ENCODE measurements around the gene ATP6V0B. TPM values are rescaled to one million over a fixed set of nuclear protein-coding genes. Genes with fewer than 3 reads are reported as not detected.

ATP6V0B gene
- total RNA-seq, 1 donor from 2014 or later, result 123 TPM

DNA sequence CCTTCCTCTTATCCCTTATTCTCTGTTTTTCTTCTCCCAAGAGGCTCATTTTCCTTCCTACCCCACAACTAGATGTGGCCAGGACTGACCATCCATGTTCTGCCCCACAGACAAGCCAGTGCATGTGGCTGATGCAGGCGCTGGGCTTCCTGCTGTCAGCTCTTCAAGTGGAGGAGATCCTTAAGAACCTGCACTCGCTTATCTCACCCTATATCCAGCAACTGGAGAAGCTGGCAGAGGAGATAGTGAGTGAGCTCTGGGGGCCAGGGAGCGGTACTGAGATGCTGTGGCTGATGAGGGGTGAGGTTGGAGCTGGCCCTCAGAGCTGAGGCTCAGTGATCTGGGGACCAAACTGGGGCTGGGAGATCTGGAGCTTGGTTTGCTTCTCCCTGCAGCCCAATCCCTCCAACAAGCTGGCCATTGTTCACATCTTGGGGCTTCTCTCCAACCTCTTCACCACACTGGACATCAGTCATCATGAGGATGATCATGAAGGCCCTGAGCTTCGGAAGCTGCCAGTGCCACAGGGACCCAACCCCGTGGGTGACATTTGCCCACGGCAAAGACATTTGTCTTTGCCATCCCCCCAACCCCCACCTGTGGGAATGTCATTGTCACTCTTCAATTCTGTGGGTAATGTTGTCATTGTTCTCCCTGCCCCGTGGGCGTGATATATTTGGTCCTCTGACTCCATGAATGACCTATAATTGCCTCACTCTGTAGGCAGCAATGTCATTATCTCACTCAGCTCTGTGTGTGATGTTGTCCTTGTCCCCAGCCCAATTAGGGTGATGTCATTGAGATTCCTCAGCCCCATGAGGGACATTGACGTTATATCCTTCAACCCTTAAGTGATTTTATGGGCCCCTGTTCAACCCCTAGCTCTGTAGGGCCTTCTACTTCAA, 16.2 kb upstream of the ATP6V0B start:
- Mint-ChIP-seq H3K36me3 (ENCODE audit: low read depth) (peaks cover 28% of the 10 kb centered on the region), H3K4me1 (ENCODE audit: low read depth) (no peaks in the 10 kb centered on the region), H3K27ac (ENCODE audit: unreplicated experiment) (no peak overlapping the region), H3K27me3 (ENCODE audit: low read depth) (no peaks in the 10 kb centered on the region), H3K4me3 (ENCODE audit: unreplicated experiment) (no peak overlapping the region), H3K9me3 (ENCODE audit: low read depth) (no peaks in the 10 kb centered on the region)
- DNase-seq (ENCODE audit: low spot score), result no peak
- TF ChIP-seq, protein P1, sequence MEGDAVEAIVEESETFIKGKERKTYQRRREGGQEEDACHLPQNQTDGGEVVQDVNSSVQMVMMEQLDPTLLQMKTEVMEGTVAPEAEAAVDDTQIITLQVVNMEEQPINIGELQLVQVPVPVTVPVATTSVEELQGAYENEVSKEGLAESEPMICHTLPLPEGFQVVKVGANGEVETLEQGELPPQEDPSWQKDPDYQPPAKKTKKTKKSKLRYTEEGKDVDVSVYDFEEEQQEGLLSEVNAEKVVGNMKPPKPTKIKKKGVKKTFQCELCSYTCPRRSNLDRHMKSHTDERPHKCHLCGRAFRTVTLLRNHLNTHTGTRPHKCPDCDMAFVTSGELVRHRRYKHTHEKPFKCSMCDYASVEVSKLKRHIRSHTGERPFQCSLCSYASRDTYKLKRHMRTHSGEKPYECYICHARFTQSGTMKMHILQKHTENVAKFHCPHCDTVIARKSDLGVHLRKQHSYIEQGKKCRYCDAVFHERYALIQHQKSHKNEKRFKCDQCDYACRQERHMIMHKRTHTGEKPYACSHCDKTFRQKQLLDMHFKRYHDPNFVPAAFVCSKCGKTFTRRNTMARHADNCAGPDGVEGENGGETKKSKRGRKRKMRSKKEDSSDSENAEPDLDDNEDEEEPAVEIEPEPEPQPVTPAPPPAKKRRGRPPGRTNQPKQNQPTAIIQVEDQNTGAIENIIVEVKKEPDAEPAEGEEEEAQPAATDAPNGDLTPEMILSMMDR (IDR thresholded peaks at IDR 0.05), result no peak

GRCh38 chr1:43960798-43961197, 14.0 kb upstream of the ATP6V0B start:
- H3K4me1 Mint-ChIP-seq (ENCODE audit: low read depth), result no peaks in the 10 kb centered on the region
- H3K36me3 Mint-ChIP-seq (ENCODE audit: low read depth), result peaks cover 28% of the 10 kb centered on the region
- no peak for DNase-seq (ENCODE audit: low spot score)
- TF ChIP-seq, protein P1 (IDR thresholded peaks at IDR 0.05), result no peak
- no peaks in the 10 kb centered on the region for H3K27me3 Mint-ChIP-seq (ENCODE audit: low read depth)
- no peak overlapping the region for H3K4me3 Mint-ChIP-seq (ENCODE audit: unreplicated experiment)
- no peak overlapping the region for H3K27ac Mint-ChIP-seq (ENCODE audit: unreplicated experiment)
- H3K9me3 Mint-ChIP-seq (ENCODE audit: low read depth), result no peaks in the 10 kb centered on the region

- H3K4me3 Mint-ChIP-seq (ENCODE audit: unreplicated experiment), result no peak overlapping the region
- DNase-seq (ENCODE audit: low spot score), result no peak
Measured at GRCh38 chr1:43961692-43962091, 13.1 kb upstream of the ATP6V0B start.

GRCh38 chr1:43962324-43962723, 12.4 kb upstream of the ATP6V0B start:
- Mint-ChIP-seq H3K36me3 (ENCODE audit: low read depth) (peaks cover 27% of the 10 kb centered on the region), H3K27me3 (ENCODE audit: low read depth) (no peaks in the 10 kb centered on the region), H3K27ac (ENCODE audit: unreplicated experiment) (no peak overlapping the region), H3K4me1 (ENCODE audit: low read depth) (no peaks in the 10 kb centered on the region), H3K4me3 (ENCODE audit: unreplicated experiment) (no peak overlapping the region), H3K9me3 (ENCODE audit: low read depth) (no peaks in the 10 kb centered on the region)
- TF ChIP-seq, protein P1 (IDR thresholded peaks at IDR 0.05), result no peak
- DNase-seq (ENCODE audit: low spot score), result no peak

More at GRCh38 chr1:43961692-43962091, 13.1 kb upstream of the ATP6V0B start:
- Mint-ChIP-seq H3K36me3 (ENCODE audit: low read depth) (peaks cover 29% of the 10 kb centered on the region), H3K27me3 (ENCODE audit: low read depth) (no peaks in the 10 kb centered on the region), H3K4me1 (ENCODE audit: low read depth) (no peaks in the 10 kb centered on the region), H3K9me3 (ENCODE audit: low read depth) (no peaks in the 10 kb centered on the region), H3K27ac (ENCODE audit: unreplicated experiment) (no peak overlapping the region)
- TF ChIP-seq, protein P1 (IDR thresholded peaks at IDR 0.05), result no peak

- peaks cover 27% of the 10 kb centered on the region for H3K36me3 Mint-ChIP-seq (ENCODE audit: low read depth)
- H3K27me3 Mint-ChIP-seq (ENCODE audit: low read depth), result no peaks in the 10 kb centered on the region
Measured at GRCh38 chr1:43963006-43963405, 11.8 kb upstream of the ATP6V0B start.

More at GRCh38 chr1:43963006-43963405, 11.8 kb upstream of the ATP6V0B start:
- Mint-ChIP-seq H3K4me3 (ENCODE audit: unreplicated experiment) (no peak overlapping the region), H3K4me1 (ENCODE audit: low read depth) (no peaks in the 10 kb centered on the region), H3K9me3 (ENCODE audit: low read depth) (peaks cover 2% of the 10 kb centered on the region), H3K27ac (ENCODE audit: unreplicated experiment) (no peak overlapping the region)
- TF ChIP-seq, protein P1 (IDR thresholded peaks at IDR 0.05), result no peak
- DNase-seq (ENCODE audit: low spot score), result no peak

Data from chondrocyte (in vitro differentiated cells).